HL-60 (cell line): ENCODE data around the gene COL4A4.

ENCODE experiments used
- DNase-seq, 2 experiments: peaks; one replicate each; pipeline ENCODE4 v3.0.0-alpha.2; 2010 to 2020; ENCODE audit warnings: low read depth in 1 of 2, low spot score in 1 of 2
- H3K27ac ChIP-seq: fragments of 250-450 bp; sonication (Bioruptor Pico); replicated peaks from 2 replicates; pipeline ENCODE4 v1.5.1; 2020; ENCODE audit warnings: mild to moderate bottlenecking, moderate library complexity
- H3K27me3 ChIP-seq: fragments of 250-450 bp; sonication (Bioruptor Pico); 2 replicates; pipeline ENCODE4 v1.5.1; 2021; ENCODE audit warnings: mild to moderate bottlenecking, moderate library complexity; ENCODE audit not compliant: insufficient read depth, poor library complexity, severe bottlenecking
- H3K4me3 ChIP-seq: replicated peaks from 2 replicates; pipeline ENCODE4 v1.5.1; 2011; ENCODE audit warnings: mild to moderate bottlenecking, control low read depth, low read length; ENCODE audit not compliant: insufficient read depth
- GABPA ChIP-seq: IDR thresholded peaks from 2 replicates; pipeline ENCODE4 v1.6.1; 2012; ENCODE audit warnings: low read depth
- POLR2AphosphoS5 ChIP-seq: IDR thresholded peaks from 2 replicates; pipeline ENCODE4 v1.6.1; 2012; ENCODE audit warnings: low read depth
- SPI1 ChIP-seq: IDR thresholded peaks from 2 replicates; pipeline ENCODE4 v1.6.1; 2012; ENCODE audit warnings: low read depth, mild to moderate bottlenecking, borderline replicate concordance
- TF ChIP-seq, protein P1 (sequence below): IDR thresholded peaks from 2 replicates; pipeline ENCODE4 v1.6.1; 2012; ENCODE audit warnings: low read depth; ENCODE audit not compliant: insufficient replicate concordance
- TF ChIP-seq, protein P2 (sequence below): IDR thresholded peaks from one replicate; pipeline ENCODE4 v1.5.1; 2011; ENCODE audit warnings: low read length, control low read depth, inconsistent platforms; ENCODE audit not compliant: insufficient read depth

COL4A4 gene

DNA sequence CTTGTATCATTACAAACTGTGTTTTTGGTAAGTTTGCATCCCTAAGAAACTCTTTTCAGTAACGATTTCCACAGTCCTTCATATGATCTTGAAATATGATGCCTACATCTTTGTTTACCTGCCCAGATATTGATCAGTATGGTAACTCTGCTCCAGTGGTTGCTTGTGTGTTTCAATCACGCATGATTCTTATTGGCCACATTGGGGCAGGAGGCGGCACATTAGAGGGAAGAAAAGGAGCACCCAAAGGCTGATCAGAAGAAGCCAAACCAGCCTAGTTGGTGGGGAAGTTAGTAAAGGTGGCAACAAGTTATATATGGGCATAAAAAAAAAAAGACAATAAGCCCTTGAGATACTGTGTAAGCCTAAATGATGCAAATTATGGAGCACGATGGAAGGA lies 169.2 kb downstream of the COL4A4 start:
- DNase-seq = no peak
- Histone ChIP-seq H3K27ac (no peak overlapping the region), H3K4me3 (no peak overlapping the region), H3K27me3 (no peaks in the 10 kb centered on the region)
- TF ChIP-seq SPI1 (no peak), POLR2AphosphoS5 (no peak), GABPA (no peak)
- TF ChIP-seq, protein P1, sequence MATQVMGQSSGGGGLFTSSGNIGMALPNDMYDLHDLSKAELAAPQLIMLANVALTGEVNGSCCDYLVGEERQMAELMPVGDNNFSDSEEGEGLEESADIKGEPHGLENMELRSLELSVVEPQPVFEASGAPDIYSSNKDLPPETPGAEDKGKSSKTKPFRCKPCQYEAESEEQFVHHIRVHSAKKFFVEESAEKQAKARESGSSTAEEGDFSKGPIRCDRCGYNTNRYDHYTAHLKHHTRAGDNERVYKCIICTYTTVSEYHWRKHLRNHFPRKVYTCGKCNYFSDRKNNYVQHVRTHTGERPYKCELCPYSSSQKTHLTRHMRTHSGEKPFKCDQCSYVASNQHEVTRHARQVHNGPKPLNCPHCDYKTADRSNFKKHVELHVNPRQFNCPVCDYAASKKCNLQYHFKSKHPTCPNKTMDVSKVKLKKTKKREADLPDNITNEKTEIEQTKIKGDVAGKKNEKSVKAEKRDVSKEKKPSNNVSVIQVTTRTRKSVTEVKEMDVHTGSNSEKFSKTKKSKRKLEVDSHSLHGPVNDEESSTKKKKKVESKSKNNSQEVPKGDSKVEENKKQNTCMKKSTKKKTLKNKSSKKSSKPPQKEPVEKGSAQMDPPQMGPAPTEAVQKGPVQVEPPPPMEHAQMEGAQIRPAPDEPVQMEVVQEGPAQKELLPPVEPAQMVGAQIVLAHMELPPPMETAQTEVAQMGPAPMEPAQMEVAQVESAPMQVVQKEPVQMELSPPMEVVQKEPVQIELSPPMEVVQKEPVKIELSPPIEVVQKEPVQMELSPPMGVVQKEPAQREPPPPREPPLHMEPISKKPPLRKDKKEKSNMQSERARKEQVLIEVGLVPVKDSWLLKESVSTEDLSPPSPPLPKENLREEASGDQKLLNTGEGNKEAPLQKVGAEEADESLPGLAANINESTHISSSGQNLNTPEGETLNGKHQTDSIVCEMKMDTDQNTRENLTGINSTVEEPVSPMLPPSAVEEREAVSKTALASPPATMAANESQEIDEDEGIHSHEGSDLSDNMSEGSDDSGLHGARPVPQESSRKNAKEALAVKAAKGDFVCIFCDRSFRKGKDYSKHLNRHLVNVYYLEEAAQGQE = no peak
- TF ChIP-seq, protein P2, sequence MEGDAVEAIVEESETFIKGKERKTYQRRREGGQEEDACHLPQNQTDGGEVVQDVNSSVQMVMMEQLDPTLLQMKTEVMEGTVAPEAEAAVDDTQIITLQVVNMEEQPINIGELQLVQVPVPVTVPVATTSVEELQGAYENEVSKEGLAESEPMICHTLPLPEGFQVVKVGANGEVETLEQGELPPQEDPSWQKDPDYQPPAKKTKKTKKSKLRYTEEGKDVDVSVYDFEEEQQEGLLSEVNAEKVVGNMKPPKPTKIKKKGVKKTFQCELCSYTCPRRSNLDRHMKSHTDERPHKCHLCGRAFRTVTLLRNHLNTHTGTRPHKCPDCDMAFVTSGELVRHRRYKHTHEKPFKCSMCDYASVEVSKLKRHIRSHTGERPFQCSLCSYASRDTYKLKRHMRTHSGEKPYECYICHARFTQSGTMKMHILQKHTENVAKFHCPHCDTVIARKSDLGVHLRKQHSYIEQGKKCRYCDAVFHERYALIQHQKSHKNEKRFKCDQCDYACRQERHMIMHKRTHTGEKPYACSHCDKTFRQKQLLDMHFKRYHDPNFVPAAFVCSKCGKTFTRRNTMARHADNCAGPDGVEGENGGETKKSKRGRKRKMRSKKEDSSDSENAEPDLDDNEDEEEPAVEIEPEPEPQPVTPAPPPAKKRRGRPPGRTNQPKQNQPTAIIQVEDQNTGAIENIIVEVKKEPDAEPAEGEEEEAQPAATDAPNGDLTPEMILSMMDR = no peak

DNA sequence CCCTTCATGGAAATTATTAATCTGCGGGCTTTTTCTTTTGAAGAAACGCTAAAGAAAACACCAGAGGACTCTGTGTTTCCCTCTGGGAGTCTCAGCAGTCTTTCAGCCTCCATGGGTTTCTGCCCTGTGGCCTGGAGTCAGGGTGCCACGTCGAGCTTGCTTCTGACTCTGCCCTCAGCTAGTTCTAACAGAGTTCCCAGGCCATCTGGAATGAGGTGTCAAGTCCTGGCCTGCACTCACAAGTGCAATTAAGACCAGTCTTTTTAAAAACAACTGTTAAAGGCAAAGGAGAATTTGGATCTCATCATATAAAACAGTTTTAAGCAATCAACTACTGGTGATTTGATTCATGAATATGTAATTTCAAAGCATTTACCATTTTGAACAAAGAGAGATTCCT lies 170.8 kb downstream of the COL4A4 start:
- Histone ChIP-seq H3K27ac (no peak overlapping the region), H3K4me3 (no peak overlapping the region), H3K27me3 (no peaks in the 10 kb centered on the region)
- DNase-seq = no peak
- no peak for TF ChIP-seq GABPA
- TF ChIP-seq, protein P1 = no peak
- TF ChIP-seq, protein P2 = no peak
- TF ChIP-seq SPI1 = no peak
- TF ChIP-seq POLR2AphosphoS5 = no peak

DNA sequence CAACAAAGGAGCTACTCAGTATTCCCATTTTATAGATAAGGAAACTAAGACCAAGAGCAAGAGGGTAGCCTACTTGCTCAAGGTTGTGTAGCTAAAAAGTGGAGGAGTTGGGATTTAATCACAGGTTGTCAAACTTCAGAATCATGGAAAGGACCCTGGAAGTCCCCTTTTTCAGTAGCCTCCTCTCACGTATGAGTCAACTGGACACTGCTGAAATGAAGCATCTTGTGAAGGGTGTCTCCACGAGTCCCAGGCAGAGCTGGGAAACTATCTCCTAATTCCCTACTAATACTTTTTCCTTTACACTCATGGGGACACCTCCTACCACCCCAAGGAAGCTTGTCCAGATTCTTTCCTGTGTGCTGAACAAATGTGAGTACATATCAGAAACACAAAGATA lies 172.3 kb downstream of the COL4A4 start:
- no peak for DNase-seq
- Histone ChIP-seq H3K27ac (no peak overlapping the region), H3K27me3 (no peaks in the 10 kb centered on the region), H3K4me3 (no peak overlapping the region)
- no peak for TF ChIP-seq SPI1
- TF ChIP-seq POLR2AphosphoS5 = no peak
- TF ChIP-seq, protein P1 = no peak
- TF ChIP-seq, protein P2 = no peak
- TF ChIP-seq GABPA = no peak
